NCI-H2196 treated with DMSO at 0.1 percent for 48 hours (cell line): ENCODE measurements around the gene URB1.
"Not testable (repeated sequence)": the region's sequence is repeated elsewhere in the genome, so short reads cannot be mapped to it uniquely, and the experiment has no call there.

Experiments
- DNase-seq: peaks from one replicate; lab custom pipeline; 2025; ENCODE audit not compliant: unreplicated experiment; lab: John Stamatoyannopoulos, UW

Gene URB1

GRCh38 chr21:32322676-32323075 lies 70.1 kb downstream of the URB1 start:
- no peak for DNase-seq

- DNase-seq: no peak
Measured at GRCh38 chr21:32322103-32322502, 70.7 kb downstream of the URB1 start.

GRCh38 chr21:32321480-32321879 lies 71.3 kb downstream of the URB1 start:
- DNase-seq: no peak

GRCh38 chr21:32320726-32321125 lies 72.1 kb downstream of the URB1 start:
- no peak for DNase-seq

GRCh38 chr21:32320059-32320458 lies 72.8 kb downstream of the URB1 start:
- DNase-seq: no peak

- DNase-seq: no peak
Measured at GRCh38 chr21:32319012-32319411, 73.8 kb downstream of the URB1 start.

GRCh38 chr21:32317726-32318125 lies 75.1 kb downstream of the URB1 start:
- DNase-seq: no peak

- DNase-seq: no peak
Measured at GRCh38 chr21:32316361-32317215, 76.2 kb downstream of the URB1 start.

GRCh38 chr21:32315511-32316281 lies 77.1 kb downstream of the URB1 start:
- no peak for DNase-seq

GRCh38 chr21:32314806-32315205 lies 78.0 kb downstream of the URB1 start:
- DNase-seq: no peak

- no peak for DNase-seq
Measured at GRCh38 chr21:32312976-32313375, 79.8 kb downstream of the URB1 start.

GRCh38 chr21:32312326-32312725 lies 80.5 kb downstream of the URB1 start:
- DNase-seq: no peak

GRCh38 chr21:32311621-32312020 lies 81.2 kb downstream of the URB1 start:
- DNase-seq: no peak

GRCh38 chr21:32310976-32311375 lies 81.8 kb downstream of the URB1 start:
- not testable (repeated sequence) for DNase-seq

- DNase-seq: no peak
Measured at GRCh38 chr21:32309906-32310460, 82.8 kb downstream of the URB1 start.

GRCh38 chr21:32308696-32309095 lies 84.1 kb downstream of the URB1 start:
- no peak for DNase-seq

GRCh38 chr21:32307706-32308105 lies 85.1 kb downstream of the URB1 start:
- DNase-seq: no peak

- no peak for DNase-seq
Measured at GRCh38 chr21:32306021-32306780, 86.6 kb downstream of the URB1 start.

- no peak for DNase-seq
Measured at GRCh38 chr21:32304998-32305397, 87.8 kb downstream of the URB1 start.

GRCh38 chr21:32303385-32303784 lies 89.4 kb downstream of the URB1 start:
- DNase-seq: no peak

- DNase-seq: no peak
Measured at GRCh38 chr21:32302560-32302959, 90.3 kb downstream of the URB1 start.
